Esophagus squamous epithelium (tissue), 5 donors: ENCODE data around the gene PAX8. TPM values are rescaled to one million over a fixed set of nuclear protein-coding genes. Genes with fewer than 3 reads are reported as not detected.

Experiments
- DNase-seq: peaks from one replicate; lab custom pipeline; 2025; lab: John Stamatoyannopoulos, UW
- H3K27ac ChIP-seq, 4 donors: fragments of 200-600 bp; sonication (generic); one replicate each; pipeline ENCODE4 v1.5.1; 2016 to 2019; ENCODE audit warnings: mild to moderate bottlenecking in 1 of 4
- H3K27me3 ChIP-seq, 4 donors: fragments of 200-600 bp; sonication (generic); 1 replicate in 3 of 4; 2 replicates in 1 of 4; pipeline versions ENCODE4 v1.5.1 to v1.6.0; 2017 to 2021; ENCODE audit warnings: antibody characterized with exemption in 1 of 4
- H3K36me3 ChIP-seq, 3 donors: fragments of 200-600 bp; sonication (generic); one replicate each; pipeline ENCODE4 v1.5.1; 2016 to 2019
- H3K4me1 ChIP-seq, 3 donors: fragments of 200-600 bp; sonication (generic); one replicate each; pipeline ENCODE4 v1.5.1; 2017 to 2019
- H3K4me3 ChIP-seq, 4 donors: fragments of 200-600 bp; sonication (generic); 1 replicate in 3 of 4; 2 replicates in 1 of 4; pipeline ENCODE4 v1.5.1; 2016 to 2019; ENCODE audit warnings: mild to moderate bottlenecking in 2 of 4, moderate library complexity in 1 of 4
- H3K9me3 ChIP-seq, 3 donors: fragments of 200-600 bp; sonication (generic); one replicate each; pipeline ENCODE4 v1.5.1; 2016 to 2019
- CTCF ChIP-seq, 6 experiments: fragments of 450-650 bp in 4 of 6; fragments of 200-600 bp in 2 of 6; sonication (generic) in 2 of 6; IDR thresholded peaks; one replicate each; pipeline ENCODE4 v1.5.1; 2016 to 2019; ENCODE audit warnings: antibody characterized with exemption in 6 of 6, mild to moderate bottlenecking in 4 of 6, moderate library complexity in 4 of 6
- POLR2A ChIP-seq, 4 donors: fragments of 450-650 bp; IDR thresholded peaks; one replicate each; pipeline ENCODE4 v1.6.1; 2017; ENCODE audit warnings: antibody characterized with exemption in 4 of 4, mild to moderate bottlenecking in 4 of 4, moderate library complexity in 3 of 4
- WGBS, 2 donors: methylation state at CpG; one replicate each; pipeline ENCODE4 v1.1.5; 2018; 5-methylcytosine and 5-hydroxymethylcytosine counted together
- intact Hi-C: fragments of 100-400 bp; cut with DNase I; formaldehyde crosslinking; loops from one replicate; pipeline ENCODE4 v1.15.0; 2022
- total RNA-seq, 4 donors: library from RNA; depleted of rRNA; stranded (reverse); fragments of >200 nt; gene quantifications; one replicate each; pipeline ENCODE4 v1.1.0, GENCODE V29; 2016
- donor health status: DM: yes; HTN: yes; CAD: no.

PAX8 gene
- total RNA-seq, 4 donors from 2014 or later, result 0.32 to 7.6 (median 2.7) TPM

GRCh38 chr2:113233593-113234550 lies 44.8 kb downstream of the PAX8 start:
- DNase-seq, result no peak
- Histone ChIP-seq H3K4me1 (peaks cover 0 to 32% (median 3%) of the 10 kb centered on the region in 3 donors), H3K36me3 (peaks cover 0 to 1% (median 0%) of the 10 kb centered on the region in 3 donors), H3K27me3 (no peaks in the 10 kb centered on the region), H3K4me3 (no peak overlapping the region), H3K9me3 (no peaks in the 10 kb centered on the region), H3K27ac (peak overlapping the region in 1 of 4 donors; percentile 92)
- 63 to 79% methylated on average over 6 to 9 of the region's 9 CpGs for WGBS, 2 donors
- intact Hi-C loops, result no loop called here
- no peak for TF ChIP-seq POLR2A (IDR thresholded peaks at IDR 0.05)
- TF ChIP-seq CTCF (IDR thresholded peaks at IDR 0.05), result peak in 2 of 6 experiments; percentile 30 to 46

GRCh38 chr2:113232740-113233139 lies 46.0 kb downstream of the PAX8 start:
- intact Hi-C loops, result no loop called here
- WGBS, 2 donors, result 79 to 89% methylated on average over 6 of the region's 6 CpGs

DNA sequence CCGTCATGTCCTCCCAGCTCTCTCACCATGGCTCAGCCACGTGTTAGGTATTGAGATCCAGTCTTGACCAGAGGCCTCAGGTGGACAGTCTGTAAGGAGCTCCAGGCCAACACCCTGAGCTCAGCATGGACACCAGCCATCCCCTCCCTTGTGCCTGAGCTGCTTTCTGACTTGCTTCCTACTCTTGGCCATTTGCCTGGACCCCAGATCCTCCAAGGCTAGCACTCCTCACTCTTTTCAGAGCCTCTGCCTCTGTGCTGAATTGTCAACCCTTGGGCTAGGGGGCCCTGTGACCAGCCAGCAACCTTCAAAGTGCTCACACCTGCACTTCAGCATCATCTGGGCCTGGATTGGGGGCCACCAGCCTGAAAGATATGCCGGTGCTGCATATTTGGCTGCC lies 46.6 kb downstream of the PAX8 start:
- DNase-seq, result no peak
- Histone ChIP-seq H3K4me1 (peaks cover 0 to 18% (median 3%) of the 10 kb centered on the region in 3 donors), H3K27me3 (no peaks in the 10 kb centered on the region), H3K36me3 (no peaks in the 10 kb centered on the region), H3K9me3 (no peaks in the 10 kb centered on the region), H3K27ac (no peak overlapping the region), H3K4me3 (no peak overlapping the region)
- intact Hi-C loops, result no loop called here
- WGBS, 2 donors, result 87 to 89% methylated on average over 2 to 3 of the region's 3 CpGs
- TF ChIP-seq CTCF (IDR thresholded peaks at IDR 0.05), result no peak
- TF ChIP-seq POLR2A (IDR thresholded peaks at IDR 0.05), result no peak

More at GRCh38 chr2:113232740-113233139, 46.0 kb downstream of the PAX8 start:
- no peak for DNase-seq
- Histone ChIP-seq H3K27ac (no peak overlapping the region), H3K36me3 (no peaks in the 10 kb centered on the region), H3K9me3 (no peaks in the 10 kb centered on the region), H3K27me3 (no peaks in the 10 kb centered on the region), H3K4me1 (peaks cover 0 to 24% (median 3%) of the 10 kb centered on the region in 3 donors), H3K4me3 (no peak overlapping the region)
- TF ChIP-seq CTCF (IDR thresholded peaks at IDR 0.05) (no peak), POLR2A (IDR thresholded peaks at IDR 0.05) (no peak)

DNA sequence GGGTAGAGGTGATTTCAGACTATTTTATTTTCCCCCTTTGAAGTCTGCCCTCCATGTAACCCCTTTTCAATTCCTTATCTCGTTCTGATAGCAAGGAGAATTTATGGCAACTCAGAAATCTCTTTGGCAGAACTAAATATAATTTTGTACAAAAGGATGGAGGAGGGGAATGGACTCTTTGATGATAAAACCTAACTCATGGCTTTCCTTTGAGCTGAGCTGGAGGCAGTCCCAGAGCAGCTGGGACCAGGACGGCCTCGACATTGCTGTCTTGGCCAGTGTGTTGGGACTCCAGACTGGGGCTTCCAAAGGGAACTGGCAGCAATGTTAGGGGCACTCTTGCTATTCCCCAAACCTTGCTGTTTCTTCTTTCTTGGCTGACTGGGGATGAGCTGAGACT lies 47.7 kb downstream of the PAX8 start:
- intact Hi-C loops, result no loop called here
- no peaks in the 10 kb centered on the region for H3K36me3 ChIP-seq
- no peak for DNase-seq
- H3K4me1 ChIP-seq, result peaks cover 0 to 11% (median 3%) of the 10 kb centered on the region in 3 donors
- H3K9me3 ChIP-seq, result no peaks in the 10 kb centered on the region
- no peak overlapping the region for H3K4me3 ChIP-seq
- TF ChIP-seq CTCF (IDR thresholded peaks at IDR 0.05) (no peak), POLR2A (IDR thresholded peaks at IDR 0.05) (no peak)
- H3K27me3 ChIP-seq, result no peaks in the 10 kb centered on the region
- H3K27ac ChIP-seq, result no peak overlapping the region
- 75 to 83% methylated on average over 3 of the region's 3 CpGs for WGBS, 2 donors

GRCh38 chr2:113230531-113230930 lies 48.2 kb downstream of the PAX8 start:
- no peaks in the 10 kb centered on the region for H3K27me3 ChIP-seq
- no peaks in the 10 kb centered on the region for H3K9me3 ChIP-seq
- TF ChIP-seq CTCF (IDR thresholded peaks at IDR 0.05), result no peak
- no peak for TF ChIP-seq POLR2A (IDR thresholded peaks at IDR 0.05)
- H3K4me1 ChIP-seq, result peaks cover 0 to 11% (median 3%) of the 10 kb centered on the region in 3 donors
- 68 to 76% methylated on average over 6 of the region's 6 CpGs for WGBS, 2 donors
- DNase-seq, result no peak
- no peak overlapping the region for H3K4me3 ChIP-seq
- intact Hi-C loops, result no loop called here
- no peak overlapping the region for H3K27ac ChIP-seq
- no peaks in the 10 kb centered on the region for H3K36me3 ChIP-seq
